ENCODE data around the gene SC5D.

The SC5D gene

DNA sequence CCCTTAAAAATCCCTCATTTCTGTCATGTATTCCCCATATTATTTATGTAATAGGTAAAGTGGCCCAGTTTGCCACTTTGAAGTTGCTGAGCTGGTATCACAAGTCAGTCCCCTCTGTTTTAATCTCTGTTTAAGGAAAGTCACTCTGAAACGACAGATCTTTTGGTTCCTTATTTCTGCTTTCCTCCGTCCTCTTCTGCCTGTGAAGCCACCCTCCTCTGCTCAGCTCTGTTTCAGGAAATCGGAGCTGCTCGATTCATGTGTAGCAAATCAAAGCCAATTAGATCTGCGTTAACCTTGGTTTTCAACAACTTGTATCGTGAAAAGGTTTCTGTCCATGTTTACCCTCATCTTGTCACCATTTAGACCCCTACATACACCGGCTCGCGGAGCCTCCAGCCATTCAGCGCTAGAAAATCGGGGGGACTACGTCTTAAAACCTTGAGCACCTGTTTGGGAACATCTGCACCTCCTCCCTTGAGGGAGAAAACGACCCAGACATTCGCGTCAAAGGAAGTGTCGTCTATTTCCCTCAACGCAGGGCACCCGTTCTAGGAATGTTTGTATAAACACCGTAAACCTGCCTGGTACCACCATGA lies 576 bp upstream of the SC5D start:
- H3K79me2 ChIP-seq (ENCODE audit: control insufficient read depth, insufficient read depth, low read length, unreplicated experiment): peaks cover 23% of the 10 kb centered on the region
- H3K27ac ChIP-seq (ENCODE audit: low read depth, low read length): no peak overlapping the region
- H3K4me1 ChIP-seq (ENCODE audit: control insufficient read depth, insufficient read depth, low read length, unreplicated experiment): peaks cover 7% of the 10 kb centered on the region
- H3K4me3 ChIP-seq (ENCODE audit: low read depth, low read length): peak overlapping the region; percentile 86
- H2AFZ ChIP-seq (ENCODE audit: low read length, unreplicated experiment): peak overlapping the region; percentile 54
- H3K27me3 ChIP-seq (ENCODE audit: insufficient read depth, low read length): peaks cover 41% of the 10 kb centered on the region
- H3K36me3 ChIP-seq (ENCODE audit: insufficient read depth, low read length): no peaks in the 10 kb centered on the region

DNA sequence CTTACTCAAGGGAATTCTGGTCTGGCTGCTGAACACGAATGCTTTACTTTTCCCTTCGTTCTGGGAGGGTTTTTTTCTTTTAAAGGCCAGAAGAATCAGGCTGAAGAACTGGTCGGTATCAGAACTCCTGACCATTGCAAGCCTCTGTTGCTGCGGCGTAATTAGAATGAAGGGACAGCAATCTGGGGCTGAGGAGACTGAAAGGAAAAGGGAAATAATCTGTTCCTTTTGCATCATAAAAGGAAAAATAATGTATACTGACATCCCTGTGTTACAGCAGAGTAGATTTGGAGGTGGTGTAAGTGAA lies 670 bp downstream of the SC5D start:
- peaks cover 30% of the 10 kb centered on the region for H3K27me3 ChIP-seq (ENCODE audit: insufficient read depth, low read length)
- no peak overlapping the region for H3K27ac ChIP-seq (ENCODE audit: low read depth, low read length)
- H3K4me1 ChIP-seq (ENCODE audit: control insufficient read depth, insufficient read depth, low read length, unreplicated experiment): peaks cover 7% of the 10 kb centered on the region
- peaks cover 31% of the 10 kb centered on the region for H3K79me2 ChIP-seq (ENCODE audit: control insufficient read depth, insufficient read depth, low read length, unreplicated experiment)
- peak overlapping the region; percentile 94 for H2AFZ ChIP-seq (ENCODE audit: low read length, unreplicated experiment)
- peak overlapping the region; percentile 86 for H3K4me3 ChIP-seq (ENCODE audit: low read depth, low read length)
- no peaks in the 10 kb centered on the region for H3K36me3 ChIP-seq (ENCODE audit: insufficient read depth, low read length)

DNA sequence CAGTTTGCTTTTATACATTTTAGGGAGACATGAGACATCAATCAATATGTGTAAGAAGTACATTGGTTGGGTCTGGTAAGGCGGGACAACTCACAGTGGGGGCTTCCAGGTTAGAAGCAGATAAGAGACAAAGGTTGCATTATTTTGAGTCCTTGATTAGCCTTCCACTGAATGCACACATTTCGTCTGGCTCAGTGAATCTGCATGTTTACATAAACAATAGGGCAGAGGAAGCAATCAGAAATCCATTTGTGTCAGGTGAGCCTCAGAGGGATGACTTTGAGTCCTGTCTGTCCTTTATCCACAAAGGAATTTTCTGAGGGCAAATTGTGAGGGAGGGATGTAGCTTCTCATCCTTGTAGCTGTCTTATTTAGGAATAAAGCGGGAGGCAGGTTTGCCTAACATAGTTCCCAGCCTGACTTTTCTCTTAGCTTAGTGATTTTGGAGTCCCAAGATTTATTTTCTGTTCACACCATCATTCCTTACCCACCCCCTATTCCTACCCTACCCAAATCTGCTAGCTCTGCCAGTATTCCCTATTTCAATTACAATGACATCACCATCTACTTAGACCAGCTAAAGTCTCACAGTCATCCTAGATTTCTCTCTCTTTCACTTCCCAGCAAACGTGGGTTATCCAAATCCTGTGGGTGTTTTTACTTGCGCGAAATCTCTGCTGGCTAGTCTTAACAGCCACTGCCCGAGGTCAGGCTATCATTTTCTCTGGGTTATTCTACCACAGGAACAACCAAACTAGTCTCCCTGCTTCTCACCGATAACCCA lies 2.9 kb downstream of the SC5D start:
- peaks cover 9% of the 10 kb centered on the region for H3K27me3 ChIP-seq (ENCODE audit: insufficient read depth, low read length)
- no peak overlapping the region for H2AFZ ChIP-seq (ENCODE audit: low read length, unreplicated experiment)
- H3K36me3 ChIP-seq (ENCODE audit: insufficient read depth, low read length): no peaks in the 10 kb centered on the region
- no peak overlapping the region for H3K27ac ChIP-seq (ENCODE audit: low read depth, low read length)
- peaks cover 7% of the 10 kb centered on the region for H3K4me1 ChIP-seq (ENCODE audit: control insufficient read depth, insufficient read depth, low read length, unreplicated experiment)
- peaks cover 31% of the 10 kb centered on the region for H3K79me2 ChIP-seq (ENCODE audit: control insufficient read depth, insufficient read depth, low read length, unreplicated experiment)
- H3K4me3 ChIP-seq (ENCODE audit: low read depth, low read length): no peak overlapping the region

DNA sequence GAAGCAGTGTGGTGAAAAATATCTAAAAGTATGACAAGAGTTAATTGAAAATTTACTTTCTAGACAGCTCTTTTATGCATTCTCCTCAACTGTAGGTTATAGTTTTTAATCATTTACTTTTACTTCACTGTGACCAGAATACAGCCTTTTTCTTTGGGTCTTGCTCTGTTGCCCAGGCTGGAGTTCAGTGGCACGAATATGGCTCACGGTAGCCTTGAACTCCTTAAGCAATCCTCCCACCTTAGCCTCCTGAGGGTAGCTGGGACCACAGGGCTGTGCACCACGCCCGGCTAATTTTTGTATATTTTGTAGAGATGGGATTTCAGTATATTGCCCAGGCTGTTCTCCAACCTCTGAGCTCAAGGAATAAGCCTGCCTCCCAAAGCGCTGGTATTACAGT lies 5.3 kb downstream of the SC5D start:
- Histone ChIP-seq H3K27me3 (ENCODE audit: insufficient read depth, low read length) (no peaks in the 10 kb centered on the region), H3K27ac (ENCODE audit: low read depth, low read length) (no peak overlapping the region), H3K4me3 (ENCODE audit: low read depth, low read length) (no peak overlapping the region), H3K79me2 (ENCODE audit: control insufficient read depth, insufficient read depth, low read length, unreplicated experiment) (peaks cover 31% of the 10 kb centered on the region), H3K36me3 (ENCODE audit: insufficient read depth, low read length) (no peaks in the 10 kb centered on the region), H3K4me1 (ENCODE audit: control insufficient read depth, insufficient read depth, low read length, unreplicated experiment) (peaks cover 7% of the 10 kb centered on the region), H2AFZ (ENCODE audit: low read length, unreplicated experiment) (no peak overlapping the region)

DNA sequence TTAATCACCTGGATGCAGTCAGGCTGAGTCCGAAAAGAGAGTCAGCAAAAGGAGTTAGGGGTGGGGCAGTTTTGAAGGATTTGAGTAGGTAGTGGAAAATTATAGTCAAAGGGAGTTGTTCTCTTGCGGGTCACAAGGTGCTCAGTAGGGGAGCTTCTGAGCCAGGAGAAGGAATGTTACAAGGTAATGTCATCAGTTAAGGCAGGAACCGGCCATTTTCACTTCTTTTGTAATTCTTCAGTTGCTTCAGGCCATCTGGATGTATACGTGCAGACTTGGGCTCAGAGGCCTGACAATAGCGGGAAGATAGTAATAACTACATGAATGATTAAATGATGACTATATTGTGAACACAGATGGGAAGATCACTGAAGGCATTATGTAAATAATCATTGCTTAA lies 6.2 kb downstream of the SC5D start:
- peaks cover 26% of the 10 kb centered on the region for H3K79me2 ChIP-seq (ENCODE audit: control insufficient read depth, insufficient read depth, low read length, unreplicated experiment)
- no peaks in the 10 kb centered on the region for H3K36me3 ChIP-seq (ENCODE audit: insufficient read depth, low read length)
- H2AFZ ChIP-seq (ENCODE audit: low read length, unreplicated experiment): no peak overlapping the region
- H3K4me1 ChIP-seq (ENCODE audit: control insufficient read depth, insufficient read depth, low read length, unreplicated experiment): peaks cover 4% of the 10 kb centered on the region
- H3K4me3 ChIP-seq (ENCODE audit: low read depth, low read length): no peak overlapping the region
- H3K27me3 ChIP-seq (ENCODE audit: insufficient read depth, low read length): no peaks in the 10 kb centered on the region
- H3K27ac ChIP-seq (ENCODE audit: low read depth, low read length): no peak overlapping the region

DNA sequence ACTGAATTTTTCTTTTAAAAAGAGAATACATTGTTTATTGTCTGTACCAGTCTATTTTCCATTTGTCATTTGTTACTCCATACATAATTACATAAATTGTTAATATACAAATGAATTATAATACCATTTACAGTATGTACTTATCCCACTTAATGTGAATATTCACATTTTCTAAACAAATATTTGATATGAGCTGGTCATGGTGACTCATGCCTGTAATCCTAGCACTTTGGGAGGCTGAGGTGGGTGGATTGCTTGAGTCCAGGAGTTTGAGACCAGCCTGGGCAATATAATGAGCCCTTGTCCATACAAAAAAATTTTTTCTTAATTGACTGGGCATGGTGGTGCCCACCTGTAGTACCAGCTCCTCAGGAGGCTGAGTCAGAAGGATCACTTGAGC lies 6.8 kb downstream of the SC5D start:
- no peak overlapping the region for H3K4me3 ChIP-seq (ENCODE audit: low read depth, low read length)
- H3K79me2 ChIP-seq (ENCODE audit: control insufficient read depth, insufficient read depth, low read length, unreplicated experiment): peaks cover 21% of the 10 kb centered on the region
- no peaks in the 10 kb centered on the region for H3K27me3 ChIP-seq (ENCODE audit: insufficient read depth, low read length)
- H2AFZ ChIP-seq (ENCODE audit: low read length, unreplicated experiment): no peak overlapping the region
- no peak overlapping the region for H3K27ac ChIP-seq (ENCODE audit: low read depth, low read length)
- H3K4me1 ChIP-seq (ENCODE audit: control insufficient read depth, insufficient read depth, low read length, unreplicated experiment): no peaks in the 10 kb centered on the region
- H3K36me3 ChIP-seq (ENCODE audit: insufficient read depth, low read length): no peaks in the 10 kb centered on the region

DNA sequence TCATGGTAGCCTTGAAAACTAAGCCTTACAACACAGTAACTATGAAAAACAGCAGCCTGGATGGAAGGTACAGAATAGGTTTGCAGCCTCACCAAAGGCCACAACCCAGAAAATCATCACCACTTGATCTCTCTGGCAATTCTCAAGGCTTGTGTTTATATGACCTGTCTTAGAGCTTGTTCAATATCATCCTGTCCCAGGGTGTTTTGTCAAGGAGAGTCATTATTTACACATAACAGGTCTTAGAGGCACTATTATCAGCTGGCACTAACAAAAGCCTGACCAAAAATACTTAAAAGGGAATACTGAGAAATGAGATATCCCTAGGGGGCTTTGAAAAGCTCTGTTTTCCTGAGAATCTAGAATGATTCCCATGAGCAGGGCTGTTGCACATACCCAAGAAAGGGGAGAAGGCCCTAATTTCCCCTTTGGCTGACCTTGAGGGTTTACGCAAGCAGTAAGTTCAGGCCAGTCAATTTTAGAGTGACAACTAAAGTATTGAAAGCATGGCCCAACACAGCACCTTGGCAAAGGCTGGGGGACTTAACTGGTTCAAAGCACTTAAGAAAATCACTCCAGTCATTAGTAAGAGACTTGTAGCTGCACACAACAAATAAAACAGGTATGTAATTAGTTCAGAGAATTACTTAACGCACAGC lies 7.9 kb downstream of the SC5D start:
- Histone ChIP-seq H3K4me3 (ENCODE audit: low read depth, low read length) (no peak overlapping the region), H2AFZ (ENCODE audit: low read length, unreplicated experiment) (no peak overlapping the region), H3K27me3 (ENCODE audit: insufficient read depth, low read length) (no peaks in the 10 kb centered on the region), H3K79me2 (ENCODE audit: control insufficient read depth, insufficient read depth, low read length, unreplicated experiment) (peaks cover 12% of the 10 kb centered on the region), H3K36me3 (ENCODE audit: insufficient read depth, low read length) (no peaks in the 10 kb centered on the region), H3K27ac (ENCODE audit: low read depth, low read length) (no peak overlapping the region), H3K4me1 (ENCODE audit: control insufficient read depth, insufficient read depth, low read length, unreplicated experiment) (no peaks in the 10 kb centered on the region)

DNA sequence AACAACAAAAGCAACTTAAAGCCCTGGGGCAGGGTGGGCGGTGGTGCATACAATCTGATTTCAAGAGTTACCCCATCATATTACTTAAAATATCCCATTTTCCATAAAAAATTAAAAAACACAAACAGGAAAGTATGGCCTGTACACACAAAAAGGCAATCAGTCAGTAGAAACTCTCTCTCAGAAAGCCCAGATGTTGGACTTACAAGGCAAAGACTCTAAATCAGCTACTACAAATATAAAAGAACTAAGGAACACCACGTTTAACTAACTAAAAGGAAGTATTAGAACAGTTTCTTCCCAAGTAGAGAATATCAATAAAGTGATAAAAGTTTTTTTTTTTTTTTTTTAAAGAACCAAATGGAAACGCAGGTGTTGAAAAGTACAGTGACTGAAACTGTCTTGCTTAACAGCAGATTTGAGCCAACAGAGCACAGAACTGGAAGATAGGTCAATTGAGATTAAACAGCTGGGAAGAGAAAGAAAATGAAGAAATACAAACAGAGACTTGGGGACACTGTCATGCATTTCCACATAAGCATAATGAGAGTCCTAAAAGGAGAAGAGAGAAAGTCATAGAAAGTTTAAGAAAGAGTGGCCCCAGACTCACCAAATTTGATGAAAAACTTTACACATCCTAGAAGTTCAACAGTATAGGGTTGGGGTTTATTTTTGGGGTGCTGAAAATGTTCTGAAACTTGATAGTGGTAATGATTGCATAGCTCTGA lies 8.6 kb downstream of the SC5D start:
- Histone ChIP-seq H3K27ac (ENCODE audit: low read depth, low read length) (no peak overlapping the region), H3K4me1 (ENCODE audit: control insufficient read depth, insufficient read depth, low read length, unreplicated experiment) (no peaks in the 10 kb centered on the region), H2AFZ (ENCODE audit: low read length, unreplicated experiment) (no peak overlapping the region), H3K79me2 (ENCODE audit: control insufficient read depth, insufficient read depth, low read length, unreplicated experiment) (peaks cover 9% of the 10 kb centered on the region), H3K27me3 (ENCODE audit: insufficient read depth, low read length) (no peaks in the 10 kb centered on the region), H3K4me3 (ENCODE audit: low read depth, low read length) (no peak overlapping the region), H3K36me3 (ENCODE audit: insufficient read depth, low read length) (peaks cover 1% of the 10 kb centered on the region; the same call in 1 of the 2 replicates)

DNA sequence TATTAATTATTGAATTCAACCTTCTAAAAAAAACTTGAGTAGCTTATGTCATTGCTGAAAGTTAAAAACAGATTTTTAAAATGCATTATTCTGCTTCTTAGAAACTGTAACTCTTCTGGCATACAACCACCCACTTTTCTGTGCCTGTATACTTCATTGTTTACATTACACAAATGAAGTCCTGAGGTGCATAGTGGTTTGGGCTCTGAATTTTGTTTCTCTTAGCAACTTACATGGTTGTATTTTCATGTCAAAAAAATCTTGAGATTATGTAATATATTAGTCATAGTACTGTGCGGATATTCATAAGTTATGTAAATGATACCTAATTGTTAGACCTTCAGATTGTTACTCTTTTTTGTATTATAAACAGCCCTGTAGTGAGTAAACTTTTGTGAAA lies 12.2 kb downstream of the SC5D start:
- H3K4me1 ChIP-seq (ENCODE audit: control insufficient read depth, insufficient read depth, low read length, unreplicated experiment): no peaks in the 10 kb centered on the region
- no peak overlapping the region for H3K27ac ChIP-seq (ENCODE audit: low read depth, low read length)
- H3K36me3 ChIP-seq (ENCODE audit: insufficient read depth, low read length): peaks cover 11% of the 10 kb centered on the region; the same call in 1 of the 2 replicates
- H3K79me2 ChIP-seq (ENCODE audit: control insufficient read depth, insufficient read depth, low read length, unreplicated experiment): no peaks in the 10 kb centered on the region
- H2AFZ ChIP-seq (ENCODE audit: low read length, unreplicated experiment): no peak overlapping the region
- H3K27me3 ChIP-seq (ENCODE audit: insufficient read depth, low read length): no peaks in the 10 kb centered on the region
- H3K4me3 ChIP-seq (ENCODE audit: low read depth, low read length): no peak overlapping the region

DNA sequence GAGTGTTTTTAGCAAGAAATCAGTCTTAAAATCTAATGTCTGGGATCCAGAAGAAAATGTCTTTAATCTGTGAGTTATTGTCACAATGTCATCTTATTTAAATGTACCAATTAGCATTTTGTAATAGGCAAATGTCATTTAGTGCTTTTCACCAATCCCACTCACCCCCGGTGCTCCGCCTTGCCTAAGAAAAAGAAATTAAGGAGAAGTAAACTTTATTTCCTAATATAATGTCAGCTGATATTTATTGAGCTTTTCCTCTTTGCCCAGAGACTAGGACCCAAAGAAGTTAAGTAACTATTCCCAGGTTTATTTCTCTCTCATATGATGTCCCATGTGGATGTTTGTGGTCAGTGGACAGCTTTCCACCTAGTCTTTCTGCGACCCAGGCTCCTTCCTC lies 16.2 kb downstream of the SC5D start:
- Histone ChIP-seq H2AFZ (ENCODE audit: low read length, unreplicated experiment) (no peak overlapping the region), H3K4me3 (ENCODE audit: low read depth, low read length) (no peak overlapping the region), H3K79me2 (ENCODE audit: control insufficient read depth, insufficient read depth, low read length, unreplicated experiment) (no peaks in the 10 kb centered on the region), H3K36me3 (ENCODE audit: insufficient read depth, low read length) (peaks cover 11% of the 10 kb centered on the region; the same call in 1 of the 2 replicates), H3K4me1 (ENCODE audit: control insufficient read depth, insufficient read depth, low read length, unreplicated experiment) (no peaks in the 10 kb centered on the region), H3K27me3 (ENCODE audit: insufficient read depth, low read length) (no peaks in the 10 kb centered on the region), H3K27ac (ENCODE audit: low read depth, low read length) (no peak overlapping the region)
